Natural killer cell (primary cell): ENCODE results near the gene RASGEF1C. TPM values are rescaled to one million over a fixed set of nuclear protein-coding genes. Genes with fewer than 3 reads are reported as not detected.

Source experiments
- ATAC-seq, 3 donors: fragments of 150-1000 bp in 2 of 3; fragments of 200-7000 bp in 1 of 3; cut with Tn5 transposase; 1 replicate in 1 of 3; 2 replicates in 2 of 3; pipeline ENCODE4 v1.10.0; 2021; ENCODE audit warnings: mild to moderate bottlenecking in 2 of 3, moderate library complexity in 2 of 3
- DNase-seq, 2 donors: peaks; one replicate each; pipeline versions ENCODE4 v3.0.0 to v3.0.0-alpha.2; 2013 to 2021; ENCODE audit warnings: mixed read lengths in 1 of 2
- H3K27ac ChIP-seq: one replicate; pipeline ENCODE4 v1.5.1; 2013; ENCODE audit warnings: mild to moderate bottlenecking, low read length
- H3K27me3 ChIP-seq: one replicate; pipeline ENCODE4 v1.6.1; 2013; ENCODE audit warnings: low read length; ENCODE audit not compliant: control insufficient read depth, insufficient read depth
- H3K36me3 ChIP-seq: one replicate; pipeline ENCODE4 v1.6.1; 2013; ENCODE audit warnings: low read length; ENCODE audit not compliant: control insufficient read depth, insufficient read depth
- H3K4me1 ChIP-seq: one replicate; pipeline ENCODE4 v1.6.1; 2013; ENCODE audit warnings: low read length; ENCODE audit not compliant: control insufficient read depth, insufficient read depth
- H3K4me3 ChIP-seq: one replicate; pipeline ENCODE4 v1.5.1; 2013; ENCODE audit warnings: low read length
- H3K9me3 ChIP-seq: one replicate; pipeline ENCODE4 v1.6.1; 2013; ENCODE audit warnings: low read length; ENCODE audit not compliant: control insufficient read depth, insufficient read depth
- H3K27ac Mint-ChIP-seq, 2 donors: one replicate each; pipeline ENCODE4 v1.8.0; 2022; ENCODE audit warnings: mild to moderate bottlenecking in 2 of 2, mixed read lengths in 2 of 2, moderate library complexity in 1 of 2
- H3K27me3 Mint-ChIP-seq, 2 donors: one replicate each; pipeline ENCODE4 v1.8.0; 2022; ENCODE audit warnings: low read depth in 2 of 2, mixed read lengths in 2 of 2
- H3K36me3 Mint-ChIP-seq: one replicate; pipeline ENCODE4 v1.8.0; 2022; ENCODE audit warnings: mixed read lengths
- H3K4me1 Mint-ChIP-seq, 2 donors: one replicate each; pipeline ENCODE4 v1.8.0; 2022; ENCODE audit warnings: mixed read lengths in 2 of 2
- H3K4me3 Mint-ChIP-seq: one replicate; pipeline ENCODE4 v1.8.0; 2022; ENCODE audit warnings: mild to moderate bottlenecking, moderate library complexity, mixed read lengths
- H3K9me3 Mint-ChIP-seq, 2 donors: one replicate each; pipeline ENCODE4 v1.8.0; 2022; ENCODE audit warnings: mixed read lengths in 2 of 2
- CTCF ChIP-seq: fragments of 200-600 bp; IDR thresholded peaks from one replicate; pipeline ENCODE4 v1.8.0; 2022; ENCODE audit warnings: antibody characterized with exemption
- WGBS: methylation state at CpG from one replicate; pipeline ENCODE4 v1.1.7; 2013; ENCODE audit warnings: missing lambda C conversion rate; ENCODE audit not compliant: insufficient coverage; 5-methylcytosine and 5-hydroxymethylcytosine counted together
- intact Hi-C: fragments of 100-400 bp; cut with micrococcal nuclease; formaldehyde crosslinking; loops from one replicate; pipeline ENCODE4 v1.14.2; 2022
- total RNA-seq, 4 donors: library from RNA; stranded (reverse); fragments of 120-200 nt in 1 of 4; gene quantifications; one replicate each; pipeline versions ENCODE4 v1.2.3 to v1.2.4, GENCODE V29; 2013 to 2022

The RASGEF1C gene
- total RNA-seq, 3 donors from 2014 or later (not counting 1 experiment from before 2014, with no cell fraction given), result not detected

GRCh38 chr5:180117000-180117725 lies 91.8 kb downstream of the RASGEF1C start:
- Mint-ChIP-seq H3K4me3 (no peak overlapping the region), H3K27ac (no peak overlapping the region), H3K36me3 (no peaks in the 10 kb centered on the region), H3K27me3 (no peaks in the 10 kb centered on the region), H3K9me3 (no peaks in the 10 kb centered on the region), H3K4me1 (no peaks in the 10 kb centered on the region)
- Histone ChIP-seq H3K4me3 (no peak overlapping the region), H3K36me3 (no peaks in the 10 kb centered on the region), H3K27ac (no peak overlapping the region), H3K27me3 (no peaks in the 10 kb centered on the region), H3K9me3 (no peaks in the 10 kb centered on the region), H3K4me1 (no peaks in the 10 kb centered on the region)
- intact Hi-C loops, result no loop called here
- no peak for TF ChIP-seq CTCF
- ATAC-seq, result no peak
- DNase-seq, result no peak
- 93% methylated on average over 14 of the region's 14 CpGs for WGBS

DNA sequence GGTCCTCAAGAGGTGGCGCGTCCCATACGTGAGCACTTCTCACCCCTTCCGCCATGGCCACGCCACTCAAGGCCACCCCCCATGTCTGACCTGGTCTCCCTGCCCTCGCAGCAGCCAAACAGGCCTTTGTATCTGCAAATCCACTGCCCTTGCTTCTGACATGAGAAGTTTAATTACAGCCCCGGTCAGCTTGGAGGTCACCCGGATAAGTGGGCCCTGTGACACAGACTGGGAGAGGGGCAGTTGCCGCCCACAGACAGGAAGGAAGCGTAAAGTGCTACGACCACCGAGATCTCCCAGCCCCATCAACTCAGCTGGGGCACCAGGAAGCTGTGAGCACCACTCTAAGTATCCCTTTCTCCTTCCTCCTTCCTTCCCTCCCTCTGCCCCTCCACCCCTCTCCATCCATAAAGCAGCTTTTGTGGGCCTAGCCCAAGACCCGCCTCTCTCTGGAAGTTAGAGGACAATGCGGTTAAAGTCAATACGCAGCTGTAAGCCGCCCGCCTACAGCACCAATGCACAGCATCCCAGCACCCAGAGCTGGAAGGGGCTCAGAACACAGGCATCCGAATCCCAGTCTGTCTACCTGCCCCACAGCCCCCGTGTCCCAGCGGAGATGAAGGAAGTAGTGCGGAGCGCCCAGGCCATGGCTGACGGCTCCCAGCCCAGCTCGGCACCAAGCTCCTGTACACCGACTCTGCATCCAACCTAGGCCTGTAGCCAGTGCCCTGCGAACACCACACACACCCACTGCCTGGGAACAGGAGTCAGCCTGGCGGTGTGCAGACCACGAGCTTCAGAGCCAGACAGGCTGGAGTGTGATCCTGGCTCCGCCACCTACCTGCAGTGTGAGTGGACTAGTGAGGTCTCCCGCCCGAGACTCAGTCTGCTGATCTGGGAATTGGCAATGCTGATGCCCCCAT lies 92.7 kb downstream of the RASGEF1C start:
- no peak overlapping the region for H3K27ac Mint-ChIP-seq
- H3K36me3 Mint-ChIP-seq, result no peaks in the 10 kb centered on the region
- Histone ChIP-seq H3K36me3 (no peaks in the 10 kb centered on the region), H3K27me3 (no peaks in the 10 kb centered on the region), H3K4me3 (no peak overlapping the region), H3K9me3 (no peaks in the 10 kb centered on the region), H3K27ac (no peak overlapping the region), H3K4me1 (no peaks in the 10 kb centered on the region)
- no peaks in the 10 kb centered on the region for H3K4me1 Mint-ChIP-seq
- WGBS, result 82% methylated on average over 31 of the region's 31 CpGs
- ATAC-seq (no peak), DNase-seq (no peak)
- no peaks in the 10 kb centered on the region for H3K9me3 Mint-ChIP-seq
- H3K27me3 Mint-ChIP-seq, result no peaks in the 10 kb centered on the region
- intact Hi-C loops, result no loop called here
- no peak overlapping the region for H3K4me3 Mint-ChIP-seq
- no peak for TF ChIP-seq CTCF

- H3K36me3 ChIP-seq, result no peaks in the 10 kb centered on the region
- ATAC-seq (no peak), DNase-seq (no peak)
- H3K4me3 Mint-ChIP-seq, result no peak overlapping the region
- no peaks in the 10 kb centered on the region for H3K27me3 Mint-ChIP-seq
- no peak overlapping the region for H3K27ac ChIP-seq
- H3K27ac Mint-ChIP-seq, result no peak overlapping the region
- H3K4me1 Mint-ChIP-seq, result no peaks in the 10 kb centered on the region
- H3K27me3 ChIP-seq, result no peaks in the 10 kb centered on the region
- TF ChIP-seq CTCF, result no peak
- 96% methylated on average over 13 of the region's 14 CpGs for WGBS
- no peak overlapping the region for H3K4me3 ChIP-seq
- intact Hi-C loops, result no loop called here
- no peaks in the 10 kb centered on the region for H3K36me3 Mint-ChIP-seq
- no peaks in the 10 kb centered on the region for H3K9me3 Mint-ChIP-seq
- no peaks in the 10 kb centered on the region for H3K4me1 ChIP-seq
- no peaks in the 10 kb centered on the region for H3K9me3 ChIP-seq
Measured at GRCh38 chr5:180115326-180116076, 93.5 kb downstream of the RASGEF1C start.
